Liver (tissue), 9 donors: ENCODE measurements around the gene PCGF2. TPM values are rescaled to one million over a fixed set of nuclear protein-coding genes. Genes with fewer than 3 reads are reported as not detected.

Experiments
- DNase-seq: peaks from one replicate; pipeline ENCODE4 v3.0.0-alpha.2; 2017; ENCODE audit warnings: low spot score
- H3K27ac ChIP-seq, 2 donors: one replicate each; pipeline ENCODE4 v1.7.0; 2013; ENCODE audit warnings: inconsistent platforms in 2 of 2, low read length in 2 of 2, control low read depth in 1 of 2, low read depth in 1 of 2, mild to moderate bottlenecking in 1 of 2
- H3K27me3 ChIP-seq, 4 donors: one replicate each; pipeline versions ENCODE4 v1.6.1 to v1.7.0; 2013; ENCODE audit warnings: low read length in 3 of 4, inconsistent platforms in 1 of 4, mild to moderate bottlenecking in 1 of 4, moderate library complexity in 1 of 4; ENCODE audit not compliant: control insufficient read depth in 4 of 4, insufficient read depth in 4 of 4
- H3K36me3 ChIP-seq, 4 donors: one replicate each; pipeline versions ENCODE4 v1.6.1 to v1.7.0; 2013; ENCODE audit warnings: low read length in 3 of 4, mild to moderate bottlenecking in 3 of 4, low read depth in 1 of 4, moderate library complexity in 1 of 4; ENCODE audit not compliant: control insufficient read depth in 4 of 4, insufficient read depth in 3 of 4
- H3K4me1 ChIP-seq, 4 donors: one replicate each; pipeline versions ENCODE4 v1.6.1 to v1.7.0; 2013; ENCODE audit warnings: low read length in 3 of 4, mild to moderate bottlenecking in 3 of 4, moderate library complexity in 1 of 4; ENCODE audit not compliant: control insufficient read depth in 4 of 4, insufficient read depth in 4 of 4
- H3K4me3 ChIP-seq, 3 donors: one replicate each; pipeline versions ENCODE4 v1.6.1 to v1.7.0; 2013; ENCODE audit warnings: low read length in 3 of 3, control low read depth in 1 of 3, low read depth in 1 of 3, mild to moderate bottlenecking in 1 of 3
- H3K9ac ChIP-seq, 2 donors: one replicate each; pipeline ENCODE4 v1.7.0; 2013; ENCODE audit warnings: low read length in 2 of 2, mild to moderate bottlenecking in 2 of 2, moderate library complexity in 2 of 2, control low read depth in 1 of 2, low read depth in 1 of 2
- H3K9me3 ChIP-seq, 4 donors: one replicate each; pipeline versions ENCODE4 v1.6.1 to v1.7.0; 2013; ENCODE audit warnings: low read length in 3 of 4; ENCODE audit not compliant: control insufficient read depth in 4 of 4
- CTCF ChIP-seq: fragments of 150-350 bp; IDR thresholded peaks from 2 replicates; pipeline ENCODE4 v1.5.1; 2017; ENCODE audit warnings: improper control_type of control experiment, low read depth, low read length; ENCODE audit not compliant: missing input control
- EGR1 ChIP-seq, 2 donors: IDR thresholded peaks; 2 replicates each; pipeline ENCODE4 v1.6.1; 2016 to 2018; ENCODE audit warnings: antibody characterized with exemption in 2 of 2, low read depth in 2 of 2
- FOXA1 ChIP-seq: IDR thresholded peaks from 2 replicates; pipeline ENCODE4 v1.6.1; 2016; ENCODE audit warnings: antibody characterized with exemption
- FOXA2 ChIP-seq: IDR thresholded peaks from 2 replicates; pipeline ENCODE4 v1.6.1; 2016; ENCODE audit warnings: antibody characterized with exemption
- HNF4A ChIP-seq, 2 donors: conservative IDR thresholded peaks; 2 replicates each; pipeline ENCODE4 v1.6.1; 2016; ENCODE audit warnings: antibody characterized with exemption in 2 of 2, mild to moderate bottlenecking in 2 of 2
- HNF4G ChIP-seq: IDR thresholded peaks from 2 replicates; pipeline ENCODE4 v1.6.1; 2016; ENCODE audit warnings: antibody characterized with exemption
- JUND ChIP-seq, 2 donors: IDR thresholded peaks; 2 replicates each; pipeline ENCODE4 v1.6.1; 2016; ENCODE audit warnings: antibody characterized with exemption in 2 of 2
- NR2F2 ChIP-seq: IDR thresholded peaks from 2 replicates; pipeline ENCODE4 v1.6.1; 2016; ENCODE audit warnings: antibody characterized with exemption
- RAD21 ChIP-seq, 2 donors: IDR thresholded peaks; 2 replicates each; pipeline ENCODE4 v1.6.1; 2016; ENCODE audit warnings: antibody characterized with exemption in 2 of 2, mild to moderate bottlenecking in 2 of 2
- RXRA ChIP-seq, 2 donors: IDR thresholded peaks; 2 replicates each; pipeline ENCODE4 v1.6.1; 2017 to 2018; ENCODE audit warnings: antibody characterized with exemption in 2 of 2, mild to moderate bottlenecking in 1 of 2
- SP1 ChIP-seq: IDR thresholded peaks from 2 replicates; pipeline ENCODE4 v1.6.1; 2018; ENCODE audit warnings: antibody characterized with exemption, mild to moderate bottlenecking
- TAF1 ChIP-seq: conservative IDR thresholded peaks from 2 replicates; pipeline ENCODE4 v1.6.1; 2016; ENCODE audit warnings: antibody characterized with exemption, mild to moderate bottlenecking
- YY1 ChIP-seq: IDR thresholded peaks from 2 replicates; pipeline ENCODE4 v1.6.1; 2016; ENCODE audit warnings: antibody characterized with exemption, mild to moderate bottlenecking
- ZBTB33 ChIP-seq: IDR thresholded peaks from 2 replicates; pipeline ENCODE4 v1.6.1; 2016; ENCODE audit warnings: antibody characterized with exemption
- WGBS: extraction: QIAGEN DNeasy Blood & Tissue Kit; methylation state at CpG from one replicate; pipeline ENCODE4 v1.1.7; 2013; 5-methylcytosine and 5-hydroxymethylcytosine counted together
- polyA plus RNA-seq, 2 donors: library from polyadenylated mRNA; stranded (reverse) in 1 of 2; unstranded in 1 of 2; fragments of 200-250 nt in 1 of 2; fragments of >200 nt in 1 of 2; fragmentation: Nextera tagmentation in 1 of 2; extraction: Ambion mirVana in 1 of 2; gene quantifications; one replicate each; pipeline versions ENCODE4 v1.2.1 to v1.2.3, GENCODE V29; 2013 to 2015
- total RNA-seq, 2 donors: library from RNA; depleted of rRNA; stranded (reverse); fragments of >200 nt; gene quantifications; one replicate each; pipeline ENCODE4 v1.2.3, GENCODE V29; 2014
- TF ChIP-seq, protein P1 (sequence below): IDR thresholded peaks from 2 replicates; pipeline ENCODE4 v1.6.1; 2016; ENCODE audit warnings: antibody characterized with exemption, mild to moderate bottlenecking
- TF ChIP-seq, protein P2 (sequence below): IDR thresholded peaks from 2 replicates; pipeline ENCODE4 v1.6.1; 2016; ENCODE audit warnings: antibody characterized with exemption
- TF ChIP-seq, protein P3 (sequence below): IDR thresholded peaks from 2 replicates; pipeline ENCODE4 v1.6.1; 2016; ENCODE audit warnings: antibody characterized with exemption
- donor health status: healthy.
- donor health status: healthy.
- donor health status: healthy.
- donor health status: healthy.
- donor health status: healthy.

The PCGF2 gene
- total and polyA plus RNA-seq, 4 donors, result 1.2 to 3.2 (median 1.8) TPM

DNA sequence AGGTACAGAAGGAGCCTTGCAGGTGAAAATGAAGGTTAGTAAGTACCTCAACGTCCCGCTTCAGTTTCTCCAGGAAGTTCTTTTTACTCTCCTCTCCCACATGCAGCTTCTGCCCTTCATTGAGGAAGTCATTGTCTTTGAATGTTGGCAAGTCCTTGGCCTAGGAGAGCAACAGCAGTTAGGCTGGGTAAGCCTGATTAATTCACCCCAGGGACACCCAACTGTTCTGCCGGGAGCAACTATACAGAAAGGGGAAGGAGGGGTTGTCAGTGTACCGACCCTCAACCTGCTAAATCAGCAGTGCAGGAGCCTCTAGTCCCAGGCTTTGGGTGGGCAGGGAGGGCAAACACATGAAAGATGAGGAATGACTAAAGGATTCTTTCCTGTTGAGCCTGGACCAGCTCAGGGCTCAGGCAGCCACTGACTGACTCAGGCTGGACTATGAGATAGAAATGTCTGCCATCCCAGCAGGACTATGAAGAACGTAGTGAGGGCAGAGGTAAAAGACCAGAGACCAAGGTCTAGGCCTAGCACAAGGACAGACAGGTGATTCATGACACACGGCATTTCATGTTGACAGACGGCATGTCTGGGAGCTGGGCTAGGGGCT lies 29.6 kb upstream of the PCGF2 start:
- 83% methylated on average over 7 of the region's 7 CpGs for WGBS
- Histone ChIP-seq H3K36me3 (peaks cover 11 to 85% (median 64%) of the 10 kb centered on the region in 4 donors), H3K27ac (no peak overlapping the region), H3K9me3 (no peaks in the 10 kb centered on the region), H3K4me3 (no peak overlapping the region), H3K9ac (no peak overlapping the region), H3K27me3 (no peaks in the 10 kb centered on the region), H3K4me1 (no peaks in the 10 kb centered on the region)
- no peak for DNase-seq
- TF ChIP-seq ZBTB33, result no peak

DNA sequence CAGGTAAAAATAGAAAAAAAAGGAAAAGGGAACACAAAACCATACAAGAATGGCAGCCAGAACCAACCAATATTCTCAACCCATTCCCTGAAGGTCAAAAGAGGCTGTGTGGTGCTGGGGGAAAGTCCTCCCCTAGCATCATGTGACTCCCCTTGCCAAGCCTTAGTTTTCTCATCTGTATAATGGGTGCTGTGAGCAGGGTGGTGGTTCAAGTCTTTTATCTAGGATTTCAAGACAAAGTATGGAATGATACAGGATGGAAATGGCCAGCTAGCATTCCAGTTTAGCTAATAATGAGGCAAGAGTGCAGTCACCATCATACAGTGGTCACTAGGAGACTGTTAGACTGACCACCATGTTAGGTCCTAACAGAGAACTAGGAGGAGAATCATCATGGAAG lies 25.1 kb upstream of the PCGF2 start:
- Histone ChIP-seq H3K4me1 (no peaks in the 10 kb centered on the region), H3K27me3 (no peaks in the 10 kb centered on the region), H3K9me3 (no peaks in the 10 kb centered on the region), H3K9ac (no peak overlapping the region), H3K36me3 (peaks cover 6 to 81% (median 45%) of the 10 kb centered on the region in 4 donors), H3K27ac (no peak overlapping the region), H3K4me3 (no peak overlapping the region)
- no peak for DNase-seq
- no peak for TF ChIP-seq HNF4A (conservative IDR thresholded peaks at IDR 0.05)

DNA sequence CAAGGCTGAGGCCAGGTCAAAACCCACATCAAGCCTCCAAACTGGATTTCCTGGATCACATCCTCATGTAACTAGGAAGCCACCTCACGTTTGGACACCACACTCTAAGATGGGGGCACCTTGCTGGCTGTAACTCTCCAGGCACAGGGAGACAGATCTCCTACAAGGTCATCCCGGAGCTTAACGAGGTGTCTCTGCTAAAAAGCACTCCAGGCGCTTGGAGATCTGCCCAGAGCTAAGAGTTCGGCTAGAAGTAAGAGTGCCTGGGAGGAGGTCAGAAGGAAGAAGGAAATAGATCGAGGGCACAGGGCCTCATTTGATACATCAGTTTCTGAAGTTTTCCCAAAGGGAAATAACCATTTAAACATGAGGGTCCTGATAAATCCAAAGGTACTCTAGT lies 20.3 kb upstream of the PCGF2 start:
- Histone ChIP-seq H3K9ac (no peak overlapping the region), H3K9me3 (no peaks in the 10 kb centered on the region), H3K27me3 (no peaks in the 10 kb centered on the region), H3K27ac (no peak overlapping the region), H3K36me3 (peaks cover 22 to 87% (median 50%) of the 10 kb centered on the region in 4 donors), H3K4me3 (no peak overlapping the region), H3K4me1 (no peaks in the 10 kb centered on the region)
- 78% methylated on average over 6 of the region's 6 CpGs for WGBS
- TF ChIP-seq HNF4A (conservative IDR thresholded peaks at IDR 0.05) (no peak), JUND (IDR thresholded peaks at IDR 0.05) (no peak), TAF1 (no peak), SP1 (no peak), CTCF (no peak), RXRA (IDR thresholded peaks at IDR 0.05) (no peak), RAD21 (IDR thresholded peaks at IDR 0.05) (no peak), NR2F2 (no peak), HNF4G (no peak), EGR1 (IDR thresholded peaks at IDR 0.05; ENCODE audit: low read depth in 2 of 2) (no peak), ZBTB33 (no peak), FOXA1 (no peak), YY1 (no peak), FOXA2 (no peak)
- TF ChIP-seq, protein P1, sequence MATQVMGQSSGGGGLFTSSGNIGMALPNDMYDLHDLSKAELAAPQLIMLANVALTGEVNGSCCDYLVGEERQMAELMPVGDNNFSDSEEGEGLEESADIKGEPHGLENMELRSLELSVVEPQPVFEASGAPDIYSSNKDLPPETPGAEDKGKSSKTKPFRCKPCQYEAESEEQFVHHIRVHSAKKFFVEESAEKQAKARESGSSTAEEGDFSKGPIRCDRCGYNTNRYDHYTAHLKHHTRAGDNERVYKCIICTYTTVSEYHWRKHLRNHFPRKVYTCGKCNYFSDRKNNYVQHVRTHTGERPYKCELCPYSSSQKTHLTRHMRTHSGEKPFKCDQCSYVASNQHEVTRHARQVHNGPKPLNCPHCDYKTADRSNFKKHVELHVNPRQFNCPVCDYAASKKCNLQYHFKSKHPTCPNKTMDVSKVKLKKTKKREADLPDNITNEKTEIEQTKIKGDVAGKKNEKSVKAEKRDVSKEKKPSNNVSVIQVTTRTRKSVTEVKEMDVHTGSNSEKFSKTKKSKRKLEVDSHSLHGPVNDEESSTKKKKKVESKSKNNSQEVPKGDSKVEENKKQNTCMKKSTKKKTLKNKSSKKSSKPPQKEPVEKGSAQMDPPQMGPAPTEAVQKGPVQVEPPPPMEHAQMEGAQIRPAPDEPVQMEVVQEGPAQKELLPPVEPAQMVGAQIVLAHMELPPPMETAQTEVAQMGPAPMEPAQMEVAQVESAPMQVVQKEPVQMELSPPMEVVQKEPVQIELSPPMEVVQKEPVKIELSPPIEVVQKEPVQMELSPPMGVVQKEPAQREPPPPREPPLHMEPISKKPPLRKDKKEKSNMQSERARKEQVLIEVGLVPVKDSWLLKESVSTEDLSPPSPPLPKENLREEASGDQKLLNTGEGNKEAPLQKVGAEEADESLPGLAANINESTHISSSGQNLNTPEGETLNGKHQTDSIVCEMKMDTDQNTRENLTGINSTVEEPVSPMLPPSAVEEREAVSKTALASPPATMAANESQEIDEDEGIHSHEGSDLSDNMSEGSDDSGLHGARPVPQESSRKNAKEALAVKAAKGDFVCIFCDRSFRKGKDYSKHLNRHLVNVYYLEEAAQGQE, result no peak
- TF ChIP-seq, protein P2, sequence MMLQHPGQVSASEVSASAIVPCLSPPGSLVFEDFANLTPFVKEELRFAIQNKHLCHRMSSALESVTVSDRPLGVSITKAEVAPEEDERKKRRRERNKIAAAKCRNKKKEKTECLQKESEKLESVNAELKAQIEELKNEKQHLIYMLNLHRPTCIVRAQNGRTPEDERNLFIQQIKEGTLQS, result no peak
- TF ChIP-seq, protein P3, sequence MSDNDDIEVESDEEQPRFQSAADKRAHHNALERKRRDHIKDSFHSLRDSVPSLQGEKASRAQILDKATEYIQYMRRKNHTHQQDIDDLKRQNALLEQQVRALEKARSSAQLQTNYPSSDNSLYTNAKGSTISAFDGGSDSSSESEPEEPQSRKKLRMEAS, result no peak
- DNase-seq, result no peak
